Measurements from ENCODE around the gene MRPS7.
"Not testable (repeated sequence)": the region's sequence is repeated elsewhere in the genome, so short reads cannot be mapped to it uniquely, and the experiment has no call there.

Gene MRPS7

GRCh38 chr17:75244133-75244866 is 17.4 kb upstream of the MRPS7 start:
- no peak for DNase-seq

- DNase-seq = no peak
Observed at GRCh38 chr17:75245011-75245410, 16.7 kb upstream of the MRPS7 start.

- no peak for DNase-seq
Observed at GRCh38 chr17:75246404-75246803, 15.3 kb upstream of the MRPS7 start.

GRCh38 chr17:75249564-75249963 is 12.1 kb upstream of the MRPS7 start:
- no peak for DNase-seq

GRCh38 chr17:75250009-75250471 is 11.6 kb upstream of the MRPS7 start:
- DNase-seq = no peak

- no peak for DNase-seq
Observed at GRCh38 chr17:75252039-75252816, 9.5 kb upstream of the MRPS7 start.

GRCh38 chr17:75255954-75256698 is 5.6 kb upstream of the MRPS7 start:
- DNase-seq = not testable (repeated sequence)

- DNase-seq = not testable (repeated sequence)
Observed at GRCh38 chr17:75257228-75257627, 4.5 kb upstream of the MRPS7 start.

GRCh38 chr17:75260641-75261335 is 891 bp upstream of the MRPS7 start:
- no peak for DNase-seq

- DNase-seq = no peak
Observed at GRCh38 chr17:75262112-75262606, 480 bp downstream of the MRPS7 start.

GRCh38 chr17:75263055-75263454 is 1.4 kb downstream of the MRPS7 start:
- no peak for DNase-seq

- DNase-seq = no peak
Observed at GRCh38 chr17:75265614-75266315, 4.1 kb downstream of the MRPS7 start.

GRCh38 chr17:75266316-75267152 is 4.9 kb downstream of the MRPS7 start:
- DNase-seq = no peak

GRCh38 chr17:75267153-75267410 is 5.4 kb downstream of the MRPS7 start:
- DNase-seq = no peak

- no peak for DNase-seq
Observed at GRCh38 chr17:75267411-75268232, 5.9 kb downstream of the MRPS7 start.

GRCh38 chr17:75269844-75270217 is 8.2 kb downstream of the MRPS7 start:
- no peak for DNase-seq

GRCh38 chr17:75270218-75270965 is 8.7 kb downstream of the MRPS7 start:
- DNase-seq = no peak

GRCh38 chr17:75270966-75271232 is 9.2 kb downstream of the MRPS7 start, which contains the start of gene MIF4GD:
TSS of gene MIF4GD (minus strand) at chr17:75271231. CDS start at chr17:75270195, 1,036 bp downstream.
- no peak for DNase-seq

- DNase-seq = peak; percentile 82
Observed at GRCh38 chr17:75271233-75271954, 9.7 kb downstream of the MRPS7 start.
